ENCODE measurements around the gene TMEM97.

- TF ChIP-seq EZH2phosphoT487 (IDR thresholded peaks at IDR 0.05; ENCODE audit: insufficient read depth, low read depth) (no peak), EZH2 (IDR thresholded peaks at IDR 0.05; ENCODE audit: insufficient read depth, poor library complexity, severe bottlenecking) (no peak)
Observed at GRCh38 chr17:28344011-28344410, 25.0 kb downstream of the TMEM97 start.

All from GM23248 (cell line).